Activated T-helper 2 cell treated with anti-CD3 and anti-CD28 coated beads, Interferon-gamma antibody, Interleukin-2, Interleukin-4, amounts not matched to agents 10 μg/mL and 5 μg/mL and 100 μg/mL, durations not matched to agents 14 hours and 24 hours and 36 hours (primary cell): Measurements from ENCODE around the gene UTS2B. TPM values are rescaled to one million over a fixed set of nuclear protein-coding genes. Genes with fewer than 3 reads are reported as not detected.
A peak's percentile ranks its signal among the peaks of the same experiment; 100 is the strongest.

ENCODE experiments used
- DNase-seq: peaks from one replicate; pipeline ENCODE4 v3.0.0; 2021; ENCODE audit warnings: low spot score
- H3K27ac Mint-ChIP-seq: one replicate; pipeline ENCODE4 v1.8.0; 2021; ENCODE audit warnings: mixed read lengths
- H3K27me3 Mint-ChIP-seq: one replicate; pipeline ENCODE4 v1.8.0; 2021; ENCODE audit warnings: low read depth, mixed read lengths
- H3K36me3 Mint-ChIP-seq: one replicate; pipeline ENCODE4 v1.8.0; 2021; ENCODE audit warnings: low read depth, mixed read lengths
- H3K4me1 Mint-ChIP-seq: one replicate; pipeline ENCODE4 v1.8.0; 2021; ENCODE audit warnings: low read depth, mixed read lengths
- H3K4me3 Mint-ChIP-seq: one replicate; pipeline ENCODE4 v1.8.0; 2021; ENCODE audit warnings: low read depth, mild to moderate bottlenecking, moderate library complexity, mixed read lengths
- H3K9me3 Mint-ChIP-seq: one replicate; pipeline ENCODE4 v1.8.0; 2021; ENCODE audit warnings: mixed read lengths
- intact Hi-C: fragments of 100-400 bp; cut with micrococcal nuclease; formaldehyde crosslinking; loops from one replicate; pipeline ENCODE4 v1.15.1; 2023
- total RNA-seq: library from RNA; stranded (reverse); gene quantifications from 2 replicates; pipeline ENCODE4 v1.2.3, GENCODE V29; 2022

UTS2B gene
- total RNA-seq, 1 donor from 2014 or later: 0.37 TPM

DNA sequence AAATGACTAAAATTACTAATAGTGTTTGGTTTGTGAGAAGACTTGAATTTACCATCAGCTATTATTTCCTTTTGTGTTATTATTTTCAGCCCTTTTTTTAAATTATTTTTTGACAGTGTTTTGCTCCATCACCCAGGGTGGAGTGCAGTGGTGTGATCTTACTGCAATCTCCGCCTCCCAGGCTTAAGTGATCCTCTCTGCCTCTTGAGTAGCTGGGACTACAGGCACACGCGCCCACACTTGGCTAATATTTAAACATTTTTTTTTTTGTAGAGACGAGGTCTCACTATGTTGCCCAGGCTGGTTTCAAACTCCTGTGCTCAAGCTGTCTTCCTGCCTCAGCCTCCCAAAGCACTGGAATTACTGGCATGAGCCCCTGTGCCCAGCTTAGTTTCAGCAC is 31.7 kb upstream of the UTS2B start:
- H3K27me3 Mint-ChIP-seq: no peaks in the 10 kb centered on the region
- no peaks in the 10 kb centered on the region for H3K9me3 Mint-ChIP-seq
- H3K4me1 Mint-ChIP-seq: peaks cover 16% of the 10 kb centered on the region
- H3K4me3 Mint-ChIP-seq: no peak overlapping the region
- H3K36me3 Mint-ChIP-seq: peaks cover 25% of the 10 kb centered on the region
- no peak for DNase-seq
- intact Hi-C loops: no loop called here
- no peak overlapping the region for H3K27ac Mint-ChIP-seq

DNA sequence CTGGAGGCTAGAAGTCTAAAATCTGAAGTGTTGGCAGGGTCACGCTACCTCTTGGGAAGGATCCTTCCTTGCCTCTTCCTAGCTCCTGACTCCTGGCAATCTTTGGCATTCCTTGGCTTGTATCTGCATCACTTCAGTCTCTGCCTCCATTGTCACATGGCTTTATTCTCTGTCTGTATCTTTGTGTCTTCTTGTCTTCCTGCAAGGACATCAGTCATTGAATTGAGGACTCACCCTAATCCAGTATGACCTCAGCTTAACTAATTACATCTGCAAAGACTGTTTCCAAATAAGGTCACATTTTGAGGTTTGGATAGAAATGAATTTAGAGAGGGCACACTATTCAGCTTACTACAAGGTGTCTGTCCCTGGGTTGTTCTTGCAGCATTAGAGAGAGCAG is 31.1 kb upstream of the UTS2B start:
- intact Hi-C loops: no loop called here
- Mint-ChIP-seq H3K4me3 (no peak overlapping the region), H3K27me3 (no peaks in the 10 kb centered on the region), H3K27ac (no peak overlapping the region), H3K4me1 (peaks cover 16% of the 10 kb centered on the region), H3K9me3 (no peaks in the 10 kb centered on the region), H3K36me3 (peaks cover 25% of the 10 kb centered on the region)
- DNase-seq: no peak

DNA sequence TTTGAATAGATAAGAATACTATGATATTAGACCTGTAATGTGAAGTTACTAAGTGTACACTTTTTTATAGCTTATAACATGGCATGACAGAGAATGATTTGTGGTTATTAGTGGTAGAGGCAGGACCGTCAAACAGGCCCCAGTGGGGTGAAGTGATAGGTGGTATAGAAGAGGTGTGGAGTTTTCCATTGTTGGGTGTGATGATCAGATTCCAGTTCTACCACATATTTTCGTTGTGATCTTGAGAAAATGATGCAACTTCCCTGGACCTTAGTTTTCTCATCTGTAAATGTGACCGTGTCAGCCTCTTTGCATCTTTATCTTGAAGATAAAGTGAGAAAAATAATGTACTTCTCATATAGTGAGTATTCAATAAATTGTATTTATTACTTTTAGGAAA is 30.3 kb upstream of the UTS2B start:
- Mint-ChIP-seq H3K36me3 (peaks cover 25% of the 10 kb centered on the region), H3K27ac (no peak overlapping the region), H3K27me3 (no peaks in the 10 kb centered on the region), H3K4me1 (peaks cover 18% of the 10 kb centered on the region), H3K4me3 (no peak overlapping the region), H3K9me3 (no peaks in the 10 kb centered on the region)
- DNase-seq: no peak
- intact Hi-C loops: no loop called here

DNA sequence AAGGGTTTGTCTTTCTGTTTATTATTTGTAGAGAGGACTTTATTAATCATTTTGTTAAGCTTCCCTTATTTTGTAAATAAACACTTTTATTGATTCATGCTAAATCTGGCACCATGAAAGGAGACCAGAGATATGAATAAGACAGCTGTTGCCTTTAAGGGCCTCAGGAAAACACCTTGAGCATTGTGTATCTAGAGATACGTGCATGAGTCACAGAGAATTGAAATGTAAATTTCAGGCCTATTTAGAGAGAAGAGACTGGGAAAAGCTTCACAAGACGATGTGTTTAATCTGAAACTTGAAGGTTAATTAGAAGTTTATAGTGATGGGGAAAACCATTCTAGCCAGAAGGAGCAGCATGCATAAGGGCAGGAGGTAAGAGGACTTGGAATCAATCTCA is 28.6 kb upstream of the UTS2B start:
- Mint-ChIP-seq H3K27me3 (no peaks in the 10 kb centered on the region), H3K4me3 (no peak overlapping the region), H3K9me3 (no peaks in the 10 kb centered on the region), H3K4me1 (peaks cover 18% of the 10 kb centered on the region), H3K36me3 (peaks cover 25% of the 10 kb centered on the region), H3K27ac (peak overlapping the region; percentile 21)
- intact Hi-C loops: no loop called here
- no peak for DNase-seq

DNA sequence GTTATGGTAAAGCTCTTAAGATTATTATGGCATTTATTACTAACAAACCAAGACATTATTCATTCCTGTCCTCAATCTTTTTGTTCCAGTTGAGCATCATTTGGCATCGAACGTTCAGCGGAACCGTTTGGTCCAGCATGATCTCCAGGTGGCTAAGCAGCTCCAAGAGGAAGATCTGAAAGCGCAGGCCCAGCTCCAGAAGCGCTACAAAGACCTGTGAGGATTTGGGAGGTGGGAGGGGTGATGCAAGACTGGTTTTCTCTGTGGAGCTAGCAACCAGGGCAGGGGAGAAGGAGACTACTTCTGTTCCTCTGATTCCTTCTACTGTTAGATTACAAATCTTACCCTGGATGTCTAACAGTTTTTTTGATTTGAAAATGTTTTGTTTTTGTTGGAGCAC is 27.6 kb upstream of the UTS2B start:
- Mint-ChIP-seq H3K36me3 (peaks cover 20% of the 10 kb centered on the region), H3K9me3 (no peaks in the 10 kb centered on the region), H3K27me3 (no peaks in the 10 kb centered on the region), H3K4me1 (peaks cover 18% of the 10 kb centered on the region), H3K27ac (no peak overlapping the region), H3K4me3 (no peak overlapping the region)
- no peak for DNase-seq
- intact Hi-C loops: no loop called here

DNA sequence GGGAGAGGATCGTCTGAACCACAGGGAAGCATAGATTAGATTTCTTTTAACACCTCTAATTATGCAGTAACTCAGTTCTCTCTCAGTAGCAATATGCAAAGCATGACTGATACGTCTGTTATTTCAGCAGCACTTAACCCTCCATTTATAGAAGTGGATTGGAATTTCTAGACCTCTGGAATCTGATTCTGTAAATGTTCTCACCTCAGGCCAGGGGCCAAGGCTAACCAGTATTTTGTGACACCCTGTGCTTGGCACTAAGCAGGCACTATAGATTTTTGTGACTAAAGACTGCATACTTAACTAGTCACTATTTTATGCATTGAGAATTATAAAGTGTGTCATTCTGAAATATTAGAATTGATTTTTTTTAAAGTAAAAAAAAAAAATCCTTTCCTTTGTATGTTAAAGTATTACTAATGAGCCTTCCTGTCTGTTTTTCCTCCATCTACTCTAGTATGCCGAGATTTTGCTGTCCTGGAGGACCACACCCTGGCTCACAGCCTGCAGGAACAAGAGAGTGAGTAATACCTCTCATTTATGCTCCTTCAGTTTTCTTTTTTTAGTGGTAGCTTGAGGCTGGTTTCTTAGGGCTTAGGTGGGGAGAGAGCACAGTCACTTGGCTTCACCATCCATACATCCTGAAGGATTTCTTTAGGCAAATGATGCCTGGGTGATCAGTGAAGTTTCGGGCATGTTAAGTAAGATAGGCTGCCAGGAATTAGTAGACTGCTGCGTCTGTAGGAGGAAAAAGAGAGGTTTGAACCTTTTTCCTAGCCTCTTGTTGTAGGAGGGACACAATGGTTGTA is 26.5 kb upstream of the UTS2B start:
- peaks cover 16% of the 10 kb centered on the region for H3K4me1 Mint-ChIP-seq
- no peak overlapping the region for H3K27ac Mint-ChIP-seq

DNA sequence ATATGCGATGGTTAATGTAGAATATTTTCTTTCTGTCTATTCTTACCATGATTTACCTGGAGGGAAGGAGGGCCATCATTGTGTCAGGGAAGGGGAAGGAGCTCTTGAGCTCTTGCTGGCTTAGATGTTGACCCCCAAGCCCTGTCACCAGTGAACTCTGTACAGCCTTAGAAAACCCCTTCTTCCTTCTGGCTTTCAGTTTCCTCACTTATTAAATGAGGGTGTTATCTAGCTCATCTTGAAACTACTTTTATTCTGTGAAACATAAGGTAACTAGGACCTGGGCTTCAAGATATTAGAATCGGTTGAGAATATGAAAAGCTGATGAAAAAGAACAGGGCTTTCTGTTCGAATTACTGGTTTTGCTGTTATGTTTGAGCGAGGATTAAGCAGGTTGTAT is 25.1 kb upstream of the UTS2B start:
- intact Hi-C loops: no loop called here
- Mint-ChIP-seq H3K9me3 (no peaks in the 10 kb centered on the region), H3K4me3 (no peak overlapping the region), H3K4me1 (peaks cover 21% of the 10 kb centered on the region), H3K27me3 (no peaks in the 10 kb centered on the region), H3K36me3 (peaks cover 14% of the 10 kb centered on the region), H3K27ac (no peak overlapping the region)
- DNase-seq: no peak

More for the DNA sequence above, 26.5 kb upstream of the UTS2B start:
- Mint-ChIP-seq H3K9me3 (no peaks in the 10 kb centered on the region), H3K27me3 (no peaks in the 10 kb centered on the region), H3K4me3 (no peak overlapping the region), H3K36me3 (peaks cover 18% of the 10 kb centered on the region)
- no peak for DNase-seq
- intact Hi-C loops: no loop called here

DNA sequence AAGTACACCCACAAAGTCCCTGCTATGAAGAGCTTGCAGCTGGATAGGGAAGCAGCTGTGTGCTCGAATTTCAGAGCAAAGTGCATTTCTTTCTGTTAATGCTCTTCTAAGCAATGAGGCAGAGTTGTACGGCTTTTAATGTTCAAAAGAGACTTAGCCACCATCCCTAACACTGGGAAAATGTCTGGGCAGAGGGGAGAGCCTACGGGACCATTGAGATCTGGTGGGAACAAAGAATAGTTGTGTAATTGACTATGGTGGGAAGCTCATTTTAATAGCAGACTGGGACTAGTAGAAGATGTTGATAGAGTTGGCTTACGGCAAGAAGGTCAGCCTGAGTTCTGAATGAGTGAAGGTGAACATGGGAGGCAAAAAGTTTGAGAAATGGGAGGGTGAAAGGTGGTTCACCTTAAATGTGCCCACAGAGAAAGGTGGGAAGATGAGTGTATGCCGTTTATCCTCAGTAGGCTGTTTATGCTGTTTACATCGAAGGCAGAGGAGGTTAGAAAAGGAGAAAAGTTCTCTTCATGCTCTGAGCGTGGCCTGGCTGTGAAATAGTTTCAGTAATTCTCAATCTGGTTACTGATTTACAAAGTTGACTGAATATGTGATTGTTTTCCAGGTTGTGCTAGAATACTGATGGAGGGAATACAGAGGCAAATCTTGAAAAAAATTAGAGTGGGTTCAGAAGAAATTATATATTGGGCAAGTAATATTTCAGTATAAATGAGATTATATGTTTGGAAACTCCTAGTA is 22.9 kb upstream of the UTS2B start:
- Mint-ChIP-seq H3K27me3 (no peaks in the 10 kb centered on the region), H3K4me3 (no peak overlapping the region), H3K9me3 (no peaks in the 10 kb centered on the region), H3K36me3 (peaks cover under 1% of the 10 kb centered on the region), H3K4me1 (peaks cover 11% of the 10 kb centered on the region), H3K27ac (no peak overlapping the region)
- intact Hi-C loops: no loop called here
- no peak for DNase-seq

DNA sequence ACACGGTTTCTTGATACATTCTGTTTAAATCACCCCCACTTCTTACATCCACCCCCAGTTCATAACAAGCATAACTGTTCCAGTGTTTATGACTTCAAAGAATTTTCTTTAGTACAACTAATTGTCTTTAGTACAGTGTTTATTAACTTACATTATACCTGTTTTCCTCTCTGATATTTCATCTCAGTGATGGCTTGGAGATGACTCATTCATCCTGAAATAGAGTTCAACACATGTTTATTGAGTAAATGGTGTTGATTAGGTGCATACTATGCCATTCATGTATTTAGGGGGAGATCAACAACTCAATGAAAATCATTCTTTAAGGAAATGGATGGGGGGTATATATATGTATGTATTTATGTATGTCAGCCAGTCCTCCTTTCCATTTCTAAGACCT is 21.7 kb upstream of the UTS2B start:
- Mint-ChIP-seq H3K4me3 (no peak overlapping the region), H3K36me3 (no peaks in the 10 kb centered on the region), H3K27ac (no peak overlapping the region), H3K4me1 (peaks cover 12% of the 10 kb centered on the region), H3K9me3 (no peaks in the 10 kb centered on the region), H3K27me3 (no peaks in the 10 kb centered on the region)
- no peak for DNase-seq
- intact Hi-C loops: no loop called here

DNA sequence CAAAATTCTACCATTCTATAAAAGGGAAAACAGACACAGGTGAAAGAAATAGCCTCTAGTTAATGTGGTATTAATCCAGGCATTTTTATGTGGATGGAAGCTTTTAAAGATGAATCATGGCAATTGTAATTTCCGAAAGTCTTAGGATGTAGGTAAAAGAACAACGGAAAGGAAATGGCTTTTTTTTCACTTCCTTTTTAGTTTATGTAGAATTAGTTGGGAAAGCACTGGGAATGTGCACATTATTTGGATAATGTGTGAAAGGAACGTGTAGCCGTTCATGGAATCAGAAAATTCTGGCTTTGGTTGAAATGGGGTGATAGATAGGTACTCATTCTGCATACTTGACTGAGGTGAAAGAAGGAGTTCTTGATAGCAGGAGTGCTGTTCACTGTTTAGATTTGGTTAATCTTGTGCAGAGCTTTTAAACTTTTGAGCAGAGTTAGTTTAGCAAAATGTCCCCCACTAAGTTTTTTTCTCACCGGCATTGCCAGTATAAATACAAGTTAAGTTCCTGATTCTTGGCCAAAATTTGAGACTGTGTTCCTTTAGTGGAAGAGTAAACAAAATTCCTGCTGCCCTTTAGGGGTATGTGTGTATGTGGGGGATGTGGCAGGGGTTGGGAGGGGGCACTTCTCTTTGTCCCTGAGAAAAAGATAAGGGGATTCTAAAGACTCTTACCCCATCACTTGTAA is 20.2 kb upstream of the UTS2B start:
- peaks cover 9% of the 10 kb centered on the region for H3K4me1 Mint-ChIP-seq
- no peaks in the 10 kb centered on the region for H3K27me3 Mint-ChIP-seq
- no peak overlapping the region for H3K4me3 Mint-ChIP-seq
- H3K36me3 Mint-ChIP-seq: no peaks in the 10 kb centered on the region
- H3K27ac Mint-ChIP-seq: no peak overlapping the region
- intact Hi-C loops: no loop called here
- no peaks in the 10 kb centered on the region for H3K9me3 Mint-ChIP-seq
- no peak for DNase-seq

DNA sequence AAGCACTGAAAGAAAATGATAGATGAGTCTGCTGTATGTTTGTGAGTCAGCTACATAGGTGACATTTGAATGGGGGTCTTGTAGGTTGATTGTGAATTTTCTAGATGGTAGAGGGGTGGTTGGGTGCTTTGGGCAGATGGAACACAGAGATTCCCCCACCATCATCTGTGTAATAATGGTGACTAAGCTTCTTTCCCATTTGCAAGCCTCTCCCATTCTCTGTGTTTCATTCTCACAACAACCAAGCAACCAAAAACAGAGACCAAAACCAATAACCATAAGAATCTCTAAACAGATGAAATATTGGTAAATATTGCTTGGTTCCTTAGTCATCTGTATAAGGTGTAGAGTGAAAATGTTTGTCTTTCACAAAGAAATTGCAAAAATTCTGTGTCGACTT is 17.8 kb upstream of the UTS2B start:
- H3K4me3 Mint-ChIP-seq: no peak overlapping the region
- intact Hi-C loops: no loop called here
- no peaks in the 10 kb centered on the region for H3K9me3 Mint-ChIP-seq
- H3K27me3 Mint-ChIP-seq: no peaks in the 10 kb centered on the region
- peaks cover 16% of the 10 kb centered on the region for H3K4me1 Mint-ChIP-seq
- H3K27ac Mint-ChIP-seq: no peak overlapping the region
- H3K36me3 Mint-ChIP-seq: no peaks in the 10 kb centered on the region
- DNase-seq: no peak

DNA sequence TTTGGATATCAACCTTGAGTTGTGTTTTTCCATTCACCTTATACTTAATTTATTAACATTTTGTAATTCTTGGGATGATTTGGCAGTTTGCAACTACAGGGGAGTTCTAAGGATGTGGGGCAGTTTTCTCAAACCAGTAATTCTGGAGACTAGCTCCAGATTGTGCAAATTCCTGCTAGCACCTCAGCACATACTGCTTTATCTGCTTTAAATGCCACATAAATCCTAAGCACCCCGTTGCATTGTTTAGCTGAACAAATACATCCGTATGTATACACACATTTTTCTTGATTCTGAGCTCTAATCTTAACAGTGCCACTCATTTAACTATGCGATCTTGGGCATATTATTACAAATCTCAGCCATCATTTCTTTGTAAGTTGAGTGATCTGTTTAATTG is 16.9 kb upstream of the UTS2B start:
- no peak overlapping the region for H3K27ac Mint-ChIP-seq
- DNase-seq: no peak
- intact Hi-C loops: no loop called here
- no peaks in the 10 kb centered on the region for H3K9me3 Mint-ChIP-seq
- H3K4me1 Mint-ChIP-seq: peaks cover 16% of the 10 kb centered on the region
- no peak overlapping the region for H3K4me3 Mint-ChIP-seq
- H3K27me3 Mint-ChIP-seq: no peaks in the 10 kb centered on the region
- no peaks in the 10 kb centered on the region for H3K36me3 Mint-ChIP-seq

DNA sequence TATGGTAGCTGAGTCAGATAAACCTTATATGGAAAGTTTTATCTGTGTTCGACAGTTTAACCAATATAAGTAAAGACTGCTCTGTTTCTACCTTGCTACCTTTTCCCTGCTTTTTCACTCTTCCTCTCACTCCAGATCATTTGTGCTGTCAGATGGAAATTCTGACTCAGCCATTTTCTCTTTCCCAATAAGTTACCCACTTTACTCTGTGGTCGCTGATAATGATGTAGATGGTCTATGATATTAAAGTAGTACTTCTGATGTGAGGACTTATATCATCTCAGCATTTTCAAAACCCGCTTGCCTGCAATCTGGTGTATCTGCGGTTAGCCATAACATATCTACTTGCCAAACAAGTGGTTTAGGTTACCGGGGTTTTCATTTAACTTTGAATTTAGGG is 15.0 kb upstream of the UTS2B start:
- DNase-seq: no peak
- Mint-ChIP-seq H3K4me3 (no peak overlapping the region), H3K9me3 (no peaks in the 10 kb centered on the region), H3K27me3 (no peaks in the 10 kb centered on the region), H3K27ac (no peak overlapping the region), H3K4me1 (peaks cover 17% of the 10 kb centered on the region), H3K36me3 (no peaks in the 10 kb centered on the region)
- intact Hi-C loops: no loop called here
